DND-41 (cell line): ENCODE results near the gene RAF1.

Experiments
- ATAC-seq: fragments of 200-7000 bp; cut with Tn5 transposase; 3 replicates; pipeline ENCODE4 v1.9.1; 2021; ENCODE audit warnings: low read depth; ENCODE audit not compliant: insufficient read depth
- DNase-seq: peaks from one replicate; pipeline ENCODE4 v3.0.0-alpha.2; 2020
- H2AFZ ChIP-seq: 2 replicates; pipeline ENCODE4 v1.6.0; 2012; ENCODE audit warnings: low read depth, low read length
- H3K27ac ChIP-seq: 2 replicates; pipeline ENCODE4 v1.5.1; 2012; ENCODE audit warnings: low read length, inconsistent platforms
- H3K27me3 ChIP-seq: fragments of 200-600 bp; sonication (generic); 2 replicates; pipeline ENCODE4 v1.6.0; 2012; ENCODE audit warnings: low read length, mild to moderate bottlenecking, inconsistent platforms; ENCODE audit not compliant: insufficient read depth, poor library complexity
- H3K36me3 ChIP-seq: 2 replicates; pipeline ENCODE4 v1.5.1; 2012; ENCODE audit warnings: low read length, inconsistent platforms; ENCODE audit not compliant: insufficient read depth
- H3K4me1 ChIP-seq: 2 replicates; pipeline ENCODE4 v1.5.1; 2012; ENCODE audit warnings: mild to moderate bottlenecking, low read length; ENCODE audit not compliant: insufficient read depth
- H3K4me2 ChIP-seq: 2 replicates; pipeline ENCODE4 v1.6.0; 2012; ENCODE audit warnings: mild to moderate bottlenecking, moderate library complexity, low read length, inconsistent platforms; ENCODE audit not compliant: insufficient read depth
- H3K4me3 ChIP-seq, 2 experiments: fragments of 200-600 bp in 1 of 2; shearing (Covaris generic) in 1 of 2; 2 replicates each; pipeline ENCODE4 v1.5.1; 2012 to 2016; ENCODE audit warnings: inconsistent platforms in 2 of 2, low read length in 2 of 2, mild to moderate bottlenecking in 2 of 2, low read depth in 1 of 2, moderate library complexity in 1 of 2
- H3K79me2 ChIP-seq: 2 replicates; pipeline ENCODE4 v1.6.0; 2012; ENCODE audit warnings: low read length, inconsistent platforms; ENCODE audit not compliant: insufficient read depth
- H3K9ac ChIP-seq: 2 replicates; pipeline ENCODE4 v1.6.0; 2012; ENCODE audit warnings: low read depth, mild to moderate bottlenecking, inconsistent platforms, low read length, moderate library complexity
- H3K9me3 ChIP-seq: 2 replicates; pipeline ENCODE4 v1.5.1; 2012; ENCODE audit warnings: low read length, moderate library complexity, mild to moderate bottlenecking, inconsistent platforms; ENCODE audit not compliant: insufficient read depth, severe bottlenecking
- H4K20me1 ChIP-seq: 2 replicates; pipeline ENCODE4 v1.6.0; 2012; ENCODE audit warnings: low read length; ENCODE audit not compliant: insufficient read depth
- CTCF ChIP-seq: IDR thresholded peaks from 2 replicates; pipeline ENCODE4 v1.5.1; 2012; ENCODE audit warnings: borderline replicate concordance, low read length, moderate library complexity, mild to moderate bottlenecking; ENCODE audit not compliant: poor library complexity, severe bottlenecking; ENCODE audit errors: extremely low read depth
- EZH2 ChIP-seq: IDR thresholded peaks from 3 replicates; pipeline ENCODE4 v1.6.1; 2012; ENCODE audit warnings: borderline replicate concordance, low read depth, mild to moderate bottlenecking, moderate library complexity, low read length, inconsistent platforms; ENCODE audit not compliant: severe bottlenecking

RAF1 gene

GRCh38 chr3:12561397-12561796 is 102.5 kb downstream of the RAF1 start:
- Histone ChIP-seq H3K79me2 (peaks cover 93% of the 10 kb centered on the region), H3K4me3 (no peak overlapping the region), H3K27ac (no peak overlapping the region), H3K4me2 (no peak overlapping the region), H3K9me3 (peaks cover 6% of the 10 kb centered on the region), H3K36me3 (no peaks in the 10 kb centered on the region; the same call in none of the 2 replicates), H3K4me1 (peaks cover 26% of the 10 kb centered on the region), H4K20me1 (peaks cover 44% of the 10 kb centered on the region; the same call in 1 of the 2 replicates), H2AFZ (no peak overlapping the region), H3K9ac (no peak overlapping the region), H3K27me3 (no peaks in the 10 kb centered on the region)
- ATAC-seq, result no peak
- TF ChIP-seq CTCF, result no peak
- TF ChIP-seq EZH2, result no peak
- no peak for DNase-seq

GRCh38 chr3:12560505-12561190 is 103.3 kb downstream of the RAF1 start:
- Histone ChIP-seq H3K27ac (no peak overlapping the region), H3K4me3 (no peak overlapping the region), H4K20me1 (peaks cover 44% of the 10 kb centered on the region; the same call in 1 of the 2 replicates), H2AFZ (no peak overlapping the region), H3K4me2 (peak overlapping the region; percentile 76; the same call in 1 of the 2 replicates), H3K27me3 (no peaks in the 10 kb centered on the region), H3K79me2 (peaks cover 85% of the 10 kb centered on the region), H3K4me1 (peaks cover 34% of the 10 kb centered on the region), H3K9me3 (peaks cover 1% of the 10 kb centered on the region), H3K9ac (no peak overlapping the region), H3K36me3 (no peaks in the 10 kb centered on the region; the same call in 1 of the 2 replicates)
- TF ChIP-seq EZH2 (no peak), CTCF (no peak)
- DNase-seq (no peak), ATAC-seq (no peak)

- Histone ChIP-seq H2AFZ (no peak overlapping the region), H3K4me1 (peaks cover 37% of the 10 kb centered on the region), H3K4me2 (peak overlapping the region; percentile 76), H4K20me1 (peaks cover 44% of the 10 kb centered on the region; the same call in 1 of the 2 replicates), H3K27ac (no peak overlapping the region), H3K4me3 (no peak overlapping the region), H3K9me3 (no peaks in the 10 kb centered on the region), H3K9ac (peak overlapping the region; percentile 17; the same call in 1 of the 2 replicates), H3K36me3 (no peaks in the 10 kb centered on the region; the same call in 1 of the 2 replicates), H3K79me2 (peaks cover 74% of the 10 kb centered on the region), H3K27me3 (no peaks in the 10 kb centered on the region)
- no peak for DNase-seq
- TF ChIP-seq EZH2 (no peak), CTCF (no peak)
- no peak for ATAC-seq
These were observed 104.4 kb downstream of the RAF1 start for GRCh38 chr3:12559520-12559919.
